Metanephros (tissue), 2 donors: ENCODE measurements around the gene XIAP. TPM values are rescaled to one million over a fixed set of nuclear protein-coding genes. Genes with fewer than 3 reads are reported as not detected.

Experiments used
- small RNA-seq: library from RNA; depleted of rRNA; stranded (forward); fragments of <200 nt; gene quantifications from one replicate; pipeline ENCODE3, GENCODE V24; 2014; ENCODE audit warnings: low replicate concordance
- total RNA-seq: library from RNA; depleted of rRNA; stranded (reverse); fragments of >200 nt; gene quantifications from one replicate; pipeline ENCODE4 v1.2.3, GENCODE V29; 2014

Gene XIAP
- total RNA-seq, result 68.0 TPM

GRCh38 chrX:123859846-123860838 is at the start of gene XIAP:
TSS of gene XIAP (plus strand) at chrX:123860053. CDS start at chrX:123885663, 25,610 bp downstream.

GRCh38 chrX:123961268-123962005 is 101.6 kb downstream of the XIAP start, which contains the start of gene STAG2:
TSS of gene STAG2 (plus strand) at chrX:123961706. CDS start at chrX:124022628, 60,922 bp downstream.

Small RNA genes within 50 kb of the gene (small RNA-seq; reads per million reads assigned to genes)
- gene RF00019, result not detected
- not detected for gene RN7SL190P
- gene RNU6-122P, result not detected

Other genes with a start within 250 kb of the XIAP start
- 91.4 TPM for gene THOC2, start 127.0 kb upstream of the XIAP start, total RNA-seq
- 104 TPM for gene STAG2, start 101.7 kb downstream of the XIAP start, total RNA-seq